ENCODE data around the gene C20orf144. TPM values are rescaled to one million over a fixed set of nuclear protein-coding genes. Genes with fewer than 3 reads are reported as not detected.

Gene C20orf144
- total RNA-seq, 1 experiment from 2014 or later = not detected

- ATAC-seq (no peak), DNase-seq (no peak)
- Histone ChIP-seq H3K79me2 (ENCODE audit: low read length) (peaks cover 31% of the 10 kb centered on the region), H3K27me3 (ENCODE audit: low read length) (no peaks in the 10 kb centered on the region), H3K9me3 (ENCODE audit: low read length) (no peaks in the 10 kb centered on the region), H3K4me1 (ENCODE audit: insufficient read depth, low read length) (peaks cover 21% of the 10 kb centered on the region), H3K36me3 (ENCODE audit: low read depth, low read length) (peaks cover 4% of the 10 kb centered on the region), H3K9me2 (replicated peaks; ENCODE audit: low read length) (no peaks in the 10 kb centered on the region), H3F3A (ENCODE audit: low read length, unreplicated experiment) (peaks cover 5% of the 10 kb centered on the region), H3K27ac (ENCODE audit: low read length) (no peak overlapping the region), H2AFZ (ENCODE audit: low read length) (no peak overlapping the region), H3K9ac (ENCODE audit: low read length) (no peak overlapping the region), H3K4me3 (ENCODE audit: low read length) (no peak overlapping the region), H3K4me2 (ENCODE audit: low read length) (no peak overlapping the region), H4K20me1 (ENCODE audit: low read length) (peaks cover 6% of the 10 kb centered on the region; the same call in 1 of the 2 replicates)
- TF ChIP-seq CTCF (conservative IDR thresholded peaks at IDR 0.05; ENCODE audit: low read depth, low read length) (no peak), EZH2 (IDR thresholded peaks at IDR 0.05; ENCODE audit: low read length, unreplicated experiment) (no peak), EZH2phosphoT487 (IDR thresholded peaks at IDR 0.05; ENCODE audit: borderline replicate concordance, low read length) (no peak)
- POLR2A ChIA-PET (ENCODE audit: unreplicated experiment) = no interaction called here
- intact Hi-C loops (cut with micrococcal nuclease) = no loop called here
- BruUV-seq (replicated peaks) = no TSS peak
- CTCF ChIA-PET = no interaction called here
Measured at GRCh38 chr20:33676652-33677645, 14.8 kb downstream of the C20orf144 start.

GRCh38 chr20:33677991-33678702 lies 16.0 kb downstream of the C20orf144 start:
- Histone ChIP-seq H3K4me2 (ENCODE audit: low read length) (no peak overlapping the region), H3K9ac (ENCODE audit: low read length) (no peak overlapping the region), H3K27ac (ENCODE audit: low read length) (no peak overlapping the region), H3K27me3 (ENCODE audit: low read length) (no peaks in the 10 kb centered on the region), H3K9me2 (replicated peaks; ENCODE audit: low read length) (no peaks in the 10 kb centered on the region), H3K4me3 (ENCODE audit: low read length) (no peak overlapping the region), H3K9me3 (ENCODE audit: low read length) (no peaks in the 10 kb centered on the region), H3K36me3 (ENCODE audit: low read depth, low read length) (peaks cover 4% of the 10 kb centered on the region), H4K20me1 (ENCODE audit: low read length) (peaks cover 14% of the 10 kb centered on the region; the same call in 1 of the 2 replicates), H3K4me1 (ENCODE audit: insufficient read depth, low read length) (peaks cover 13% of the 10 kb centered on the region), H2AFZ (ENCODE audit: low read length) (no peak overlapping the region), H3K79me2 (ENCODE audit: low read length) (peaks cover 31% of the 10 kb centered on the region), H3F3A (ENCODE audit: low read length, unreplicated experiment) (peaks cover 5% of the 10 kb centered on the region)
- ATAC-seq (no peak), DNase-seq (no peak)
- ChIA-PET POLR2A (ENCODE audit: unreplicated experiment) (interaction anchor here (0.6 kb wide), 1 partner anchor 9 kb away, joined by 16 read pairs; no protein-coding TSS in a partner anchor), CTCF (interaction anchor here (0.6 kb wide), 1 partner anchor 221 kb away, joined by 3 read pairs; no protein-coding TSS in a partner anchor)
- intact Hi-C loops (cut with micrococcal nuclease) = no loop called here
- BruUV-seq (replicated peaks) = no TSS peak
- TF ChIP-seq EZH2phosphoT487 (IDR thresholded peaks at IDR 0.05; ENCODE audit: borderline replicate concordance, low read length) (no peak), EZH2 (IDR thresholded peaks at IDR 0.05; ENCODE audit: low read length, unreplicated experiment) (no peak), CTCF (conservative IDR thresholded peaks at IDR 0.05; ENCODE audit: low read depth, low read length) (no peak)

All from PC-3 (cell line).